ENCODE data around the gene NUFIP2.
"Not testable (repeated sequence)": the region's sequence is repeated elsewhere in the genome, so short reads cannot be mapped to it uniquely, and the experiment has no call there.

The NUFIP2 gene

GRCh38 chr17:29237476-29238132, 56.3 kb downstream of the NUFIP2 start:
- DNase-seq = peak; percentile 61

GRCh38 chr17:29235904-29236303, 58.0 kb downstream of the NUFIP2 start:
- DNase-seq = no peak

GRCh38 chr17:29234972-29235371, 59.0 kb downstream of the NUFIP2 start:
- DNase-seq = not testable (repeated sequence)

GRCh38 chr17:29233301-29233700, 60.6 kb downstream of the NUFIP2 start:
- DNase-seq = no peak

- DNase-seq = no peak
Observed at GRCh38 chr17:29225396-29225795, 68.6 kb downstream of the NUFIP2 start.

- DNase-seq = not testable (repeated sequence)
Observed at GRCh38 chr17:29221338-29221737, 72.6 kb downstream of the NUFIP2 start.

- peak; percentile 81 for DNase-seq
Observed at GRCh38 chr17:29219378-29220047, 74.4 kb downstream of the NUFIP2 start.

GRCh38 chr17:29216856-29217255, 77.1 kb downstream of the NUFIP2 start:
- no peak for DNase-seq

- no peak for DNase-seq
Observed at GRCh38 chr17:29216181-29216580, 77.8 kb downstream of the NUFIP2 start.

GRCh38 chr17:29215717-29216116, 78.2 kb downstream of the NUFIP2 start:
- no peak for DNase-seq

GRCh38 chr17:29215174-29215573, 78.8 kb downstream of the NUFIP2 start:
- no peak for DNase-seq

GRCh38 chr17:29214215-29215146, 79.5 kb downstream of the NUFIP2 start:
- no peak for DNase-seq

GRCh38 chr17:29212681-29213121, 81.2 kb downstream of the NUFIP2 start:
- no peak for DNase-seq

GRCh38 chr17:29212094-29212631, 81.8 kb downstream of the NUFIP2 start:
- DNase-seq = no peak

GRCh38 chr17:29210879-29211278, 83.1 kb downstream of the NUFIP2 start:
- DNase-seq = no peak

- DNase-seq = no peak
Observed at GRCh38 chr17:29209073-29209472, 84.9 kb downstream of the NUFIP2 start.

- DNase-seq = no peak
Observed at GRCh38 chr17:29207975-29208374, 86.0 kb downstream of the NUFIP2 start.

Measured in hematopoietic multipotent progenitor cell treated with erythropoietin and hydrocortisone succinate and interleukin-3 and kit ligand, for 8 days (in vitro differentiated cells).